OCI-LY7 (cell line): Measurements from ENCODE around the gene TMEM204.

Experiments
- CTCF ChIP-seq: fragments of 200-600 bp; sonication (generic); conservative IDR thresholded peaks from 2 replicates; pipeline ENCODE4 v1.5.1; 2014; ENCODE audit warnings: mild to moderate bottlenecking, antibody characterized with exemption, low read length, moderate library complexity, mixed read lengths
- EZH2phosphoT487 ChIP-seq: fragments of 200-600 bp; sonication (generic); IDR thresholded peaks from 2 replicates; pipeline ENCODE4 v1.6.1; 2018; ENCODE audit warnings: low read depth, borderline replicate concordance, mild to moderate bottlenecking, mixed run types, antibody characterized with exemption, low read length, moderate library complexity, mixed read lengths

- TF ChIP-seq CTCF (no peak), EZH2phosphoT487 (no peak)
These were observed 4.4 kb downstream of the TMEM204 start for GRCh38 chr16:1537763-1538289.
